Upper lobe of left lung (tissue), 4 donors: Measurements from ENCODE around the gene NAE1.

Source experiments
- EP300 ChIP-seq, 4 donors: sonication (generic); formaldehyde crosslinking; IDR thresholded peaks; one replicate each; pipeline ENCODE4 v1.5.1; 2017; ENCODE audit warnings: antibody characterized with exemption in 4 of 4, control low read depth in 2 of 4
- POLR2A ChIP-seq, 4 donors: fragments of 450-650 bp; IDR thresholded peaks; one replicate each; pipeline ENCODE4 v1.5.1; 2016 to 2017; ENCODE audit warnings: antibody characterized with exemption in 4 of 4, mild to moderate bottlenecking in 2 of 4
- POLR2AphosphoS5 ChIP-seq, 2 donors: sonication (generic); formaldehyde crosslinking; IDR thresholded peaks; one replicate each; pipeline ENCODE4 v1.5.1; 2017; ENCODE audit warnings: antibody characterized with exemption in 2 of 2
- TF ChIP-seq, protein P1 (sequence below), 6 experiments: fragments of 450-650 bp in 4 of 6; fragments of 200-600 bp in 2 of 6; sonication (generic) in 2 of 6; IDR thresholded peaks; one replicate each; pipeline ENCODE4 v1.5.1; 2016 to 2019; ENCODE audit warnings: antibody characterized with exemption in 6 of 6

DNA sequence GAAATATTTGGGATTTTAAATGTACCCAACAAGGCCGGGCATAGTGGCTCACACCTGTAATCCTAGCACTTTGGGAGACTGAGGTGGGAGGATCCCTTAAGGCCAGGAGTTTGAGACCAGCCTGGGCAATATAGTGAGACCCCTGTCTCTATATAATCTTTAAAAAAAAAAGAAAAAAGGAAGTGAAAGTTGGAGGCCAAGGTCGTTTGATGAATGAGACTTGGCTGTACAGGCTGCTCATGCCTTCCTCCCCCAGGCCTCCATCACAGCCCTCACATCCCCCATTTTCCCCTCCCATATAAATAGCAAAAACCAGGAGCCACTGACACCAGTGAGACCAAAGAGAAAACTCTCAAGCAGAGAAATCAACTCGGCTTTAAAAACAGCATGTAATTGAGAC lies 10.1 kb upstream of the NAE1 start:
- TF ChIP-seq, protein P1, sequence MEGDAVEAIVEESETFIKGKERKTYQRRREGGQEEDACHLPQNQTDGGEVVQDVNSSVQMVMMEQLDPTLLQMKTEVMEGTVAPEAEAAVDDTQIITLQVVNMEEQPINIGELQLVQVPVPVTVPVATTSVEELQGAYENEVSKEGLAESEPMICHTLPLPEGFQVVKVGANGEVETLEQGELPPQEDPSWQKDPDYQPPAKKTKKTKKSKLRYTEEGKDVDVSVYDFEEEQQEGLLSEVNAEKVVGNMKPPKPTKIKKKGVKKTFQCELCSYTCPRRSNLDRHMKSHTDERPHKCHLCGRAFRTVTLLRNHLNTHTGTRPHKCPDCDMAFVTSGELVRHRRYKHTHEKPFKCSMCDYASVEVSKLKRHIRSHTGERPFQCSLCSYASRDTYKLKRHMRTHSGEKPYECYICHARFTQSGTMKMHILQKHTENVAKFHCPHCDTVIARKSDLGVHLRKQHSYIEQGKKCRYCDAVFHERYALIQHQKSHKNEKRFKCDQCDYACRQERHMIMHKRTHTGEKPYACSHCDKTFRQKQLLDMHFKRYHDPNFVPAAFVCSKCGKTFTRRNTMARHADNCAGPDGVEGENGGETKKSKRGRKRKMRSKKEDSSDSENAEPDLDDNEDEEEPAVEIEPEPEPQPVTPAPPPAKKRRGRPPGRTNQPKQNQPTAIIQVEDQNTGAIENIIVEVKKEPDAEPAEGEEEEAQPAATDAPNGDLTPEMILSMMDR (IDR thresholded peaks at IDR 0.05): no peak
- TF ChIP-seq POLR2A (IDR thresholded peaks at IDR 0.05) (no peak), POLR2AphosphoS5 (IDR thresholded peaks at IDR 0.05) (no peak), EP300 (IDR thresholded peaks at IDR 0.05) (no peak)
